Measurements from ENCODE around the gene SIRT2.
"Not testable (repeated sequence)": the region's sequence is repeated elsewhere in the genome, so short reads cannot be mapped to it uniquely, and the experiment has no call there.

GRCh38 chr19:38854961-38855360 is 44.5 kb downstream of the SIRT2 start:
- TF ChIP-seq ARNT (IDR thresholded peaks at IDR 0.05); HDGF (IDR thresholded peaks at IDR 0.05; ENCODE audit: borderline replicate concordance); FOXK2 (IDR thresholded peaks at IDR 0.05); SUZ12 (IDR thresholded peaks at IDR 0.05); FOXA1 (IDR thresholded peaks at IDR 0.05); BHLHE40 (IDR thresholded peaks at IDR 0.05; ENCODE audit: borderline replicate concordance); LEF1 (IDR thresholded peaks at IDR 0.05; ENCODE audit: borderline replicate concordance): not testable (repeated sequence)

Measured in HEK293T (cell line).